Mesenchymal stem cell (in vitro differentiated cells and primary cell): ENCODE measurements around the gene PNPLA1.

ENCODE experiments used
- DNase-seq: peaks from one replicate; pipeline ENCODE4 v3.0.0-alpha.2; 2013
- H2AFZ ChIP-seq: one replicate; pipeline ENCODE4 v1.6.1; 2013; ENCODE audit warnings: low read depth, mild to moderate bottlenecking, control low read depth, inconsistent platforms, low read length, moderate library complexity
- H2AK5ac ChIP-seq: 2 replicates; pipeline ENCODE4 v1.6.1; 2013; ENCODE audit warnings: low read length, moderate library complexity, mild to moderate bottlenecking, inconsistent platforms; ENCODE audit not compliant: severe bottlenecking
- H2BK120ac ChIP-seq: one replicate; pipeline ENCODE4 v1.6.1; 2013; ENCODE audit warnings: low read depth, mild to moderate bottlenecking, inconsistent platforms, low read length, moderate library complexity
- H2BK12ac ChIP-seq, 2 experiments: one replicate each; pipeline ENCODE4 v1.6.1; 2013; ENCODE audit warnings: inconsistent platforms in 2 of 2, low read length in 2 of 2, mild to moderate bottlenecking in 2 of 2, moderate library complexity in 2 of 2, control low read depth in 1 of 2
- H2BK15ac ChIP-seq: one replicate; pipeline ENCODE4 v1.6.1; 2013; ENCODE audit warnings: mild to moderate bottlenecking, low read depth, inconsistent platforms; ENCODE audit not compliant: poor library complexity, severe bottlenecking
- H2BK5ac ChIP-seq: 2 replicates; pipeline ENCODE4 v1.6.1; 2013; ENCODE audit warnings: low read depth, mild to moderate bottlenecking, low read length, control low read depth, inconsistent platforms; ENCODE audit not compliant: poor library complexity, severe bottlenecking
- H3K14ac ChIP-seq, 2 experiments: one replicate each; pipeline ENCODE4 v1.6.1; 2013; ENCODE audit warnings: inconsistent platforms in 2 of 2, low read length in 2 of 2, control low read depth in 1 of 2, mild to moderate bottlenecking in 1 of 2, moderate library complexity in 1 of 2
- H3K18ac ChIP-seq, 2 experiments: one replicate each; pipeline ENCODE4 v1.6.1; 2013; ENCODE audit warnings: inconsistent platforms in 2 of 2, low read length in 2 of 2, control low read depth in 1 of 2, low read depth in 1 of 2, mild to moderate bottlenecking in 1 of 2
- H3K23ac ChIP-seq, 2 experiments: one replicate each; pipeline ENCODE4 v1.6.1; 2013; ENCODE audit warnings: inconsistent platforms in 2 of 2, low read length in 2 of 2, mild to moderate bottlenecking in 2 of 2, moderate library complexity in 2 of 2, control low read depth in 1 of 2
- H3K27ac ChIP-seq: 2 replicates; pipeline ENCODE4 v1.5.1; 2013; ENCODE audit warnings: mild to moderate bottlenecking, moderate library complexity, low read length, control low read depth, inconsistent platforms; ENCODE audit not compliant: poor library complexity, severe bottlenecking
- H3K27me3 ChIP-seq, 2 experiments: 2 replicates each; pipeline versions ENCODE4 v1.6.1 to v1.7.0; 2013; ENCODE audit warnings: low read length in 2 of 2, mild to moderate bottlenecking in 2 of 2, moderate library complexity in 2 of 2, control low read depth in 1 of 2, inconsistent platforms in 1 of 2; ENCODE audit not compliant: control insufficient read depth in 1 of 2, insufficient read depth in 1 of 2
- H3K36me3 ChIP-seq, 2 experiments: 2 replicates each; pipeline versions ENCODE4 v1.6.1 to v1.7.0; 2013; ENCODE audit warnings: low read length in 2 of 2, control low read depth in 1 of 2, inconsistent platforms in 1 of 2, low read depth in 1 of 2, mild to moderate bottlenecking in 1 of 2; ENCODE audit not compliant: insufficient read depth in 2 of 2, control insufficient read depth in 1 of 2
- H3K4ac ChIP-seq, 2 experiments: one replicate each; pipeline ENCODE4 v1.6.1; 2013; ENCODE audit warnings: inconsistent platforms in 2 of 2, low read length in 2 of 2, mild to moderate bottlenecking in 2 of 2, moderate library complexity in 2 of 2, control low read depth in 1 of 2, low read depth in 1 of 2
- H3K4me1 ChIP-seq: 2 replicates; pipeline ENCODE4 v1.6.1; 2013; ENCODE audit warnings: low read depth, low read length, control low read depth; ENCODE audit not compliant: control insufficient read depth, insufficient read depth
- H3K4me2 ChIP-seq: 2 replicates; pipeline ENCODE4 v1.6.1; 2013; ENCODE audit warnings: low read length, mild to moderate bottlenecking, inconsistent platforms; ENCODE audit not compliant: poor library complexity, severe bottlenecking
- H3K4me3 ChIP-seq, 2 experiments: 2 replicates each; pipeline versions ENCODE4 v1.5.1 to v1.7.0; 2013; ENCODE audit warnings: low read length in 2 of 2, mild to moderate bottlenecking in 2 of 2, control low read depth in 1 of 2, low read depth in 1 of 2; ENCODE audit not compliant: insufficient read depth in 1 of 2
- H3K79me1 ChIP-seq: replicated peaks from 2 replicates; pipeline ENCODE4 v1.6.1; 2013; ENCODE audit warnings: mild to moderate bottlenecking, control low read depth, low read length, inconsistent platforms; ENCODE audit not compliant: poor library complexity, severe bottlenecking
- H3K9ac ChIP-seq: 2 replicates; pipeline ENCODE4 v1.7.0; 2013; ENCODE audit warnings: mild to moderate bottlenecking, low read length, moderate library complexity
- H3K9me3 ChIP-seq: 2 replicates; pipeline ENCODE4 v1.7.0; 2013; ENCODE audit warnings: mild to moderate bottlenecking, low read length; ENCODE audit not compliant: control insufficient read depth
- H4K8ac ChIP-seq: one replicate; pipeline ENCODE4 v1.6.1; 2013; ENCODE audit warnings: inconsistent platforms, mild to moderate bottlenecking, low read length, moderate library complexity
- H4K91ac ChIP-seq: one replicate; pipeline ENCODE4 v1.6.1; 2013; ENCODE audit warnings: mild to moderate bottlenecking, low read length, inconsistent platforms
- WGBS: methylation state at CpG from one replicate; pipeline ENCODE4 v1.1.7; 2013; ENCODE audit warnings: mixed read lengths; 5-methylcytosine and 5-hydroxymethylcytosine counted together

PNPLA1 gene

DNA sequence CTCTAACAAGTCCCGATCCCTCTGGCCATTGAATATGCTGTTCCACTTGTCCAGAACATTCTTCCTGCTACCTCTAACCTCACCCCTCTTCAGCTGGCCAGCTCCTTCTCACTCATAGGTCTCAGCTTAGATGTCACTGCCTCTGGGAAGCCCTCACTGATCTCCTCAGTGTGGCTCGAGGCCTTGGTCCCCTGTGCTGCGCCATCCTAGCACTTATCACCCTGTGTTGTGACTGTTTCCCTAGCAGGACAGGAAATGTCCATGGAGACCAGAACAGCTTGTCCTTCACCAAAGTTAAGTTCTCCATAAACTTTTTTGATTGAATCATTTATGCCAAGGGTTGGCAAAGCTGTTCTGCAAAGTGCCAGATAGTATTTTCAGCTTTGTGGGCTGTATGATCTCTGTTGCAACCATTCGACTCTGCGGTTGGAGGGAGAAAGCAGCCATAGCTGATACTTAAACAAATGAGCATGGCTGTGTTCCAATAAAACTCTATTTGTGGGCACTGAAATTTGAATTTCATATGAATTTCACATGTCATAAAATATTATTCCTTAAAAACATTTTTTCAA is 73.3 kb downstream of the PNPLA1 start:
- Histone ChIP-seq H2BK5ac (no peak overlapping the region), H3K4ac (no peak overlapping the region), H3K14ac (no peak overlapping the region), H3K27ac (no peak overlapping the region), H2BK15ac (no peak overlapping the region), H3K9ac (no peak overlapping the region), H2AFZ (no peak overlapping the region), H3K23ac (no peak overlapping the region), H3K18ac (no peak overlapping the region), H3K79me1 (no peaks in the 10 kb centered on the region), H3K4me3 (no peak overlapping the region), H4K8ac (no peak overlapping the region), H2BK12ac (no peak overlapping the region), H2BK120ac (no peak overlapping the region), H3K27me3 (peaks cover 29 to 40% of the 10 kb centered on the region in 2 experiments), H3K36me3 (no peaks in the 10 kb centered on the region), H3K9me3 (no peaks in the 10 kb centered on the region), H3K4me1 (peaks cover 6% of the 10 kb centered on the region), H3K4me2 (no peak overlapping the region), H4K91ac (no peak overlapping the region), H2AK5ac (no peak overlapping the region)
- WGBS: 87% methylated on average over 5 of the region's 5 CpGs
- no peak for DNase-seq

DNA sequence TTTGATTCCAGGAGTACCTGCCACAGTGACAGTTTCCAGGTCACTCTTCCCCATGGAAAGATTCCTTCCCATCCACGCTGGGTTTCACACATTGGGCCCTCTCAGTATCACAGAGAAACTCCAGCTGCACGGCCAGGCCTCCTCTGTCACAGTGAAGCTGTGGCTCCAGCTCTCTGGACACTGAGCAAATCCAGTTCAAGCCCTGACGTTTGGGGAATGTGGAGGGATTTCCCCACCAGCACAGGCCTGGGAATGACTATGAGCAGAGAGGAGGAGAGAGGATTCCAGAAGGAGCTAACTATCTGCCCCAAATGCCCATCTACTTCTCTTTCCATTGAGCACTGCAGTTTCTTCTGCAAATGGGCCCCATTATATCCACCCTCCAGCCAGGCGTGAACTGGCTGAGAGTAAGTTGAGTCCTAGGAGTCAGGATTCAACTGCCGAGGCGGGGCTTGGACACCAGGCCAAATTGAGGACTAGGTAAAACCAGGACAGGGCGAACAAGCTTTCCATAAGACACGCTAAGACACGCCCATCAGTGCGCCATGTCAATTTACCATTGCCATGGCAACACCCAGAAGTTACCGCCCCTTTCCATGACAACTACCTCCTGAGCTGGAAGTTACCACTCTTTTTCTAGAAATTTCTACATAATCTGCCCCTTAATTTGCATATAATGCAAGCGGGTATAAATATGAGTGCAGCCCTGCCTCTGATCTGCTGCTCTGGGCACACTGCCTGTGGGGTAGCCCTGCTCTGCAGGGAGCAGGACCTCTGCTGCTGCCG is 76.0 kb downstream of the PNPLA1 start:
- Histone ChIP-seq H3K9ac (no peak overlapping the region), H3K4ac (no peak overlapping the region), H3K27me3 (peaks cover 17 to 28% of the 10 kb centered on the region in 2 experiments), H2AK5ac (no peak overlapping the region), H4K91ac (no peak overlapping the region), H3K4me3 (no peak overlapping the region), H4K8ac (no peak overlapping the region), H2BK12ac (no peak overlapping the region), H2BK5ac (no peak overlapping the region), H3K4me2 (no peak overlapping the region), H3K14ac (no peak overlapping the region), H3K79me1 (no peaks in the 10 kb centered on the region), H2BK15ac (no peak overlapping the region), H2AFZ (no peak overlapping the region), H3K18ac (no peak overlapping the region), H3K4me1 (peaks cover 4% of the 10 kb centered on the region), H3K36me3 (no peaks in the 10 kb centered on the region), H2BK120ac (no peak overlapping the region), H3K27ac (no peak overlapping the region), H3K23ac (no peak overlapping the region), H3K9me3 (no peaks in the 10 kb centered on the region)
- no peak for DNase-seq
- WGBS: 82% methylated on average over 13 of the region's 13 CpGs

DNA sequence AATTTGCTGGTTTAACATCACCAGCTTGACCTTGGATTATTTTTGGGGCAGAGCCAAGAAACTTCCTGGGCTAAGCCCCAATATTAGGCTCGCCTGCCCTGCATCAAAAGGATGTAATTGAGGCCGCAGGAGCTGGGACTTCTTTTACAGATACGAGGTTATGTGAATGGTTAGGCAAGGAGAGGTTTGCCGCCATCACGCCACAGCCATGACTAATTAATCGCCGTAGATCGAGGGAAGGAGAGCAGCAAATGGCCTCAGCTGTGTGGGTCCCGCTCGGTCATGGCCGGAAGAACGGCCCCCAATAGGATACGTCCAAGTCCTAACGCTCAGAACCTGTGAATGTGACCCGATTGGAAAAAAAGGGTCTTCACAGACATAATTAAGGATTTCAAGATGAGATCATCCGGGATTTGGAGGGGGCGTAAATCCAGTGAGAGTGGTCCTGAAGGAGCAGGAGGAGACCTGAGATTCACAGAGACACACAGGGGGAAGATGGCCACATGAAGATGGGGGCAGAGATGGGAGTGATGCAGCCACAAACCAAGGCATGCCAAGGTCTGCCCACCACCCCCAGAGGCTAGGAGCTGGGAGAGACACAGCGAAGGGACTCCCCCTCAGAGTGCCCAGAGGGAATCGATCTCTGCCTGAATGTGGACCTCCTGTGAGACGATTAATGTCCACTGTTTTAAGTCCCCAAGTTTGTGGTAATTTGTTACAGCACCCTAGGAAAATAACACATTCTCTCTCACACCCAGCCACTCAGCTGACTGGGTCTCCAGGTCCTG is 76.8 kb downstream of the PNPLA1 start:
- Histone ChIP-seq H3K4me3 (no peak overlapping the region), H3K36me3 (no peaks in the 10 kb centered on the region), H3K4me1 (peaks cover 6% of the 10 kb centered on the region), H4K8ac (no peak overlapping the region), H3K4me2 (no peak overlapping the region), H2AFZ (no peak overlapping the region), H3K14ac (no peak overlapping the region), H3K79me1 (no peaks in the 10 kb centered on the region), H3K27ac (no peak overlapping the region), H2BK15ac (no peak overlapping the region), H4K91ac (no peak overlapping the region), H3K4ac (no peak overlapping the region), H2BK120ac (no peak overlapping the region), H3K9me3 (no peaks in the 10 kb centered on the region), H3K23ac (no peak overlapping the region), H3K9ac (no peak overlapping the region), H3K18ac (no peak overlapping the region), H3K27me3 (peaks cover 17 to 27% of the 10 kb centered on the region in 2 experiments), H2BK12ac (no peak overlapping the region), H2AK5ac (no peak overlapping the region), H2BK5ac (no peak overlapping the region)
- WGBS: 95% methylated on average over 20 of the region's 20 CpGs
- DNase-seq: no peak

DNA sequence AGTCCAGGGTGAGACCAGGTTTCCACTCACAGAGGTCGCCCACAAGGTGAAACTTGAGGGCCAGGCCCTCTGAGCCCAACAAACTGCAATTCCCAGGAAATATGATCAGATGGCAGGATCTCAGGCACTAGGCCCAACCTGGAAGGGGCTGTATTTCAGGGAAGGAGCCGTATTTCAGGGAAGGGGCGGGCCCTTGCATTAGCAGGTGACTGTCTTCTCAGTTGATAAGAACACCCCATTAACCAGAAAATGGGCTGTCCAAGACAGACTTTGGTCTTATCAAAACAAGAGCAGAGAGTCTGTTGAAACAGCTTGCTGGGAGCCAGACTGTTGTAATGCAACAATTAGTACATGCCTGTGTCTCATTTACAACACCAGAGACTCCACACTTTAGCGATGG is 77.8 kb downstream of the PNPLA1 start:
- H3K4me3 ChIP-seq: no peak overlapping the region
- H3K4ac ChIP-seq: no peak overlapping the region
- H2BK5ac ChIP-seq: no peak overlapping the region
- no peak for DNase-seq
- H3K9me3 ChIP-seq: peaks cover 3% of the 10 kb centered on the region
- H3K36me3 ChIP-seq: no peaks in the 10 kb centered on the region
- no peak overlapping the region for H2BK12ac ChIP-seq
- H3K4me1 ChIP-seq: peaks cover 6% of the 10 kb centered on the region
- H3K27me3 ChIP-seq: peaks cover 14 to 18% of the 10 kb centered on the region in 2 experiments
- no peak overlapping the region for H4K8ac ChIP-seq
- WGBS: 78% methylated on average over 4 of the region's 4 CpGs
- no peak overlapping the region for H2AFZ ChIP-seq
- H2BK120ac ChIP-seq: no peak overlapping the region
- no peak overlapping the region for H2BK15ac ChIP-seq
- H3K27ac ChIP-seq: no peak overlapping the region
- H2AK5ac ChIP-seq: no peak overlapping the region
- no peak overlapping the region for H4K91ac ChIP-seq
- H3K23ac ChIP-seq: no peak overlapping the region
- no peak overlapping the region for H3K18ac ChIP-seq
- no peak overlapping the region for H3K9ac ChIP-seq
- no peak overlapping the region for H3K14ac ChIP-seq
- no peaks in the 10 kb centered on the region for H3K79me1 ChIP-seq
- no peak overlapping the region for H3K4me2 ChIP-seq
